A673 (cell line): ENCODE results near the gene RLBP1. TPM values are rescaled to one million over a fixed set of nuclear protein-coding genes. Genes with fewer than 3 reads are reported as not detected.

Experiments used
- BruUV-seq: library from RNA; stranded (reverse); fragments of 400-500 nt; replicated peaks from 2 replicates; lab custom pipeline; 2021; lab: Mats Ljungman, UMichigan
- CTCF ChIA-PET: fragments of 300-600 bp; sonication (Branson Sonifier 250); formaldehyde crosslinking; loops from one replicate; lab custom pipeline; 2022; ENCODE audit warnings: antibody characterized with exemption; lab: Charles Lee
- POLR2A ChIA-PET: fragments of 300-600 bp; sonication (Branson Sonifier 250); formaldehyde crosslinking; loops from one replicate; lab custom pipeline; 2022; ENCODE audit warnings: antibody characterized with exemption; ENCODE audit not compliant: low non-redundant PET; lab: Charles Lee
- DNase-seq: peaks from one replicate; pipeline ENCODE4 v3.0.0-alpha.2; 2015; ENCODE audit warnings: low spot score
- H3K27ac ChIP-seq: fragments of 200-600 bp; sonication (generic); 2 replicates; pipeline ENCODE4 v1.5.1; 2016; ENCODE audit warnings: mixed run types, low read depth, mild to moderate bottlenecking, mixed read lengths, antibody characterized with exemption, low read length; ENCODE audit not compliant: poor library complexity, severe bottlenecking
- H3K27me3 ChIP-seq: fragments of 200-600 bp; sonication (generic); replicated peaks from 2 replicates; pipeline ENCODE4 v1.6.1; 2017; ENCODE audit warnings: mixed run types, low read depth, mild to moderate bottlenecking, mixed read lengths, antibody characterized with exemption, low read length; ENCODE audit not compliant: insufficient read depth, poor library complexity
- H3K36me3 ChIP-seq: fragments of 200-600 bp; sonication (generic); 2 replicates; pipeline ENCODE4 v1.6.1; 2016; ENCODE audit warnings: mixed run types, mild to moderate bottlenecking, mixed read lengths, antibody characterized with exemption, low read length; ENCODE audit not compliant: insufficient read depth, poor library complexity, severe bottlenecking
- H3K4me1 ChIP-seq: fragments of 200-600 bp; sonication (generic); 2 replicates; pipeline ENCODE4 v1.6.1; 2017; ENCODE audit warnings: mixed run types, mild to moderate bottlenecking, mixed read lengths, antibody characterized with exemption, low read length; ENCODE audit not compliant: insufficient read depth, poor library complexity, severe bottlenecking
- H3K4me3 ChIP-seq: fragments of 200-600 bp; sonication (generic); 2 replicates; pipeline ENCODE4 v1.5.1; 2016; ENCODE audit warnings: low read depth, mixed run types, mild to moderate bottlenecking, mixed read lengths, low read length; ENCODE audit not compliant: poor library complexity, severe bottlenecking
- H3K9me3 ChIP-seq: fragments of 200-600 bp; sonication (generic); 2 replicates; pipeline ENCODE4 v1.6.1; 2016; ENCODE audit warnings: mixed run types, low read depth, mild to moderate bottlenecking, mixed read lengths, antibody characterized with exemption, low read length; ENCODE audit not compliant: poor library complexity, severe bottlenecking
- EZH2 ChIP-seq: fragments of 200-600 bp; sonication (generic); IDR thresholded peaks from 2 replicates; pipeline ENCODE4 v1.6.1; 2017; ENCODE audit warnings: borderline replicate concordance, low read depth, mild to moderate bottlenecking, mixed read lengths, antibody characterized with exemption, low read length; ENCODE audit not compliant: poor library complexity, severe bottlenecking
- intact Hi-C: fragments of 100-400 bp; cut with micrococcal nuclease; formaldehyde crosslinking; loops from one replicate; pipeline ENCODE4 v1.10.0; 2022; ENCODE audit not compliant: unreplicated experiment
- total RNA-seq: library from RNA; stranded (reverse); gene quantifications from 2 replicates; pipeline ENCODE4 v1.2.3, GENCODE V29; 2021
- TF ChIP-seq, protein P1 (sequence below): fragments of 300-800, 200-600 bp; sonication (generic); conservative IDR thresholded peaks from 2 replicates; pipeline ENCODE4 v1.5.1; 2017; ENCODE audit warnings: low read depth, mild to moderate bottlenecking, antibody characterized with exemption, low read length, moderate library complexity, mixed read lengths

The RLBP1 gene
- total RNA-seq, 1 experiment from 2014 or later: not detected

DNA sequence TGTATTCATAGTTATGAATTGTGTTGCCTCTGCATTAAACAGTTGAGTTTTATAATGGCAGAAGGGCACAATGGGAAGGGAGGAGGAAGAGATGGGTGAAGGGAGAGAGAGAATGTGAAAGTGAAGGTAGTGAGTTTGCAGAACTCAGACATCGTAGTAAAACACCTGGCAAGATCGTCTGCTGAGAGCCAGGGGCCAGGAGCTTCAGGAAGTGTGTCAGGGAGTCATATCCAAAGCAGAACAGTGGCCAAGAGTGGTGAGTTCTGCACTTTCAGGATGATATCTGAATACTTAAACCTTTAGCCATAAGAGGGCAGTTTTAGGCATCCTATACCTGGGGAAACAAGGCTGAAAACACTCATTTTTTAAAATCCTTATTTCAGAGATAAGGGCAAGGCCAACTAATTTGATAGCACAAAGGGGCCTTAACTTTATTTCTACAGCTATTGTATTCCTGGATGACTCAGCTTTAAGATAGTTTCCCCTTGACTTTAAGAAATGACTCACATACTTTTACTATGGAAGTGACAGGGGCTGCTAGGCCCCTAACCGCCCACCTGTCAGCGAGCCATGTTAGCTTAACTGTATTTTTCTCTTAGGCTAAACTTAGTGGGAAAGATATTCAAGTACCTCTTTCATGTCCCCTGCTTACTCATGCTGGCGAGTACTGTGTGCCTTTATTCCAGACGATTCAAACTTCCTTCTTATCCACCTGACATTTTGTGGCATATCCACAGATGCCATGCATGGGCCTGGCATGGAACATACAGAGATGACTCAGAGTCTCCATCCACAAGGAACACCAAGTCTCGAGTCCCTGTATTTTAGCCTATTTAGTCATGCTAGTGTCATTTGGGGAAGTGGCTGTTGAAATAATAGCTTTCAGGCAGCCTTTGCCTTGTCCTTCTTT is 53.9 kb downstream of the RLBP1 start:
- BruUV-seq: no TSS peak
- Histone ChIP-seq H3K4me3 (no peak overlapping the region), H3K4me1 (peaks cover 50% of the 10 kb centered on the region), H3K9me3 (no peaks in the 10 kb centered on the region), H3K36me3 (no peaks in the 10 kb centered on the region), H3K27me3 (no peaks in the 10 kb centered on the region), H3K27ac (no peak overlapping the region)
- ChIA-PET POLR2A (no interaction called here), CTCF (interaction anchor here (1.0 to 1.1 kb wide), 2 partner anchors 10 to 17 kb away, joined by 3 to 6 read pairs; no protein-coding TSS in a partner anchor)
- DNase-seq: peak; percentile 34
- intact Hi-C loops: loop anchor here (5.0 kb wide), 1 partner anchor 270 kb away; the partner anchor contains the start of gene HAPLN3
- TF ChIP-seq, protein P1, sequence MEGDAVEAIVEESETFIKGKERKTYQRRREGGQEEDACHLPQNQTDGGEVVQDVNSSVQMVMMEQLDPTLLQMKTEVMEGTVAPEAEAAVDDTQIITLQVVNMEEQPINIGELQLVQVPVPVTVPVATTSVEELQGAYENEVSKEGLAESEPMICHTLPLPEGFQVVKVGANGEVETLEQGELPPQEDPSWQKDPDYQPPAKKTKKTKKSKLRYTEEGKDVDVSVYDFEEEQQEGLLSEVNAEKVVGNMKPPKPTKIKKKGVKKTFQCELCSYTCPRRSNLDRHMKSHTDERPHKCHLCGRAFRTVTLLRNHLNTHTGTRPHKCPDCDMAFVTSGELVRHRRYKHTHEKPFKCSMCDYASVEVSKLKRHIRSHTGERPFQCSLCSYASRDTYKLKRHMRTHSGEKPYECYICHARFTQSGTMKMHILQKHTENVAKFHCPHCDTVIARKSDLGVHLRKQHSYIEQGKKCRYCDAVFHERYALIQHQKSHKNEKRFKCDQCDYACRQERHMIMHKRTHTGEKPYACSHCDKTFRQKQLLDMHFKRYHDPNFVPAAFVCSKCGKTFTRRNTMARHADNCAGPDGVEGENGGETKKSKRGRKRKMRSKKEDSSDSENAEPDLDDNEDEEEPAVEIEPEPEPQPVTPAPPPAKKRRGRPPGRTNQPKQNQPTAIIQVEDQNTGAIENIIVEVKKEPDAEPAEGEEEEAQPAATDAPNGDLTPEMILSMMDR: no peak

DNA sequence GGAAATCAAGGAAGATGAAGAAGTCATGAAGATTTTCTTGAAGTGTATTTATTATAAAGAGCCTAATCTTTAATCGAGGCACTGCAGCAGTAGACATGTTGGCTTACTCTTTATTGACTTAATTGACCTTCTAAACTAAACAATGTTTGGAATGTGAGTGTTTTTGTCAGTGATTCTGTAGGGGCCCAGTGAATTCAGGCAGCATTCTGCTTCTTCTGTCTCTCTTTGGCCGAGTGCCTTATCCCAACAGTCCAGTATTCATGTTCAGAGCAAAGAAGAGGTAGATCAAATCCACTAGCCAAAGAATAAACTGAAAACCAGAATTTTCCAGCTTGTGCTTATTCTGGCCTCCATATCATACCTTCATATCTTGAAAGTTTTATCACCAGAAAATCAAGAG is 55.7 kb downstream of the RLBP1 start:
- peaks cover 55% of the 10 kb centered on the region for H3K4me1 ChIP-seq
- no TSS peak for BruUV-seq
- TF ChIP-seq EZH2: no peak
- TF ChIP-seq, protein P1: no peak
- intact Hi-C loops: loop anchor here (5.0 kb wide), 1 partner anchor 268 kb away; the partner anchor contains the start of gene HAPLN3
- H3K4me3 ChIP-seq: no peak overlapping the region
- peak overlapping the region; percentile 27 for H3K27ac ChIP-seq
- no peaks in the 10 kb centered on the region for H3K9me3 ChIP-seq
- ChIA-PET POLR2A (no interaction called here), CTCF (no interaction called here)
- DNase-seq: peak; percentile 35
- H3K36me3 ChIP-seq: no peaks in the 10 kb centered on the region
- H3K27me3 ChIP-seq: no peaks in the 10 kb centered on the region

DNA sequence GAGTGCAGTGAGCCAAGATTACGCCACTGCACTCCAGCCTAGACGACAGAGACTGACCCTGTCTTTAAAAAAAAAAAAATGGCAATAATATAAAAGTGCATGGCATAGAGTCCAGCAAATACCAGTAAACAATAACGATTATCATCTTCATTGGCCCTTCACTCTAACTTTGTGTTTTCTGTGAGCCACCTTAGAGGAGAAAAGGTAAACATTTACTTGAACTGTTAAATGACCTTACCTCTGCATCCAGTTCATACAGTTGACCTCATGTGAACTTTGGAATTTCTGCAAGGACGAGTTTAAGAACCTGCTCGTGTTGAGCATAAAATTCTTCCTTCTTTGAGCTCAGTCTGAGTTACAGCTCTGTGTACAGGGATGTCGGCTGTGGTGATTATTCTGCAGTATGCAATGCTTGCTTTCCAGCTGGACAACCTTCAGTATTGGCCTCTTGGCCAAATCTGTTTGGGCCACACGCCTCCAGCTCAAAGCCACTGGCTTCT is 56.6 kb downstream of the RLBP1 start:
- ChIA-PET POLR2A (no interaction called here), CTCF (no interaction called here)
- intact Hi-C loops: loop anchor here (5.0 kb wide), 1 partner anchor 267 kb away; the partner anchor contains the start of gene HAPLN3
- Histone ChIP-seq H3K36me3 (no peaks in the 10 kb centered on the region), H3K27ac (no peak overlapping the region), H3K4me1 (peaks cover 55% of the 10 kb centered on the region), H3K27me3 (no peaks in the 10 kb centered on the region), H3K9me3 (no peaks in the 10 kb centered on the region), H3K4me3 (no peak overlapping the region)
- no peak for DNase-seq
- BruUV-seq: no TSS peak
- no peak for TF ChIP-seq EZH2
- TF ChIP-seq, protein P1: no peak
